ENCODE results near the gene UPK3BL1. TPM values are rescaled to one million over a fixed set of nuclear protein-coding genes. Genes with fewer than 3 reads are reported as not detected.
"Not testable (repeated sequence)": the region's sequence is repeated elsewhere in the genome, so short reads cannot be mapped to it uniquely, and the experiment has no call there.

The UPK3BL1 gene
- total and polyA plus RNA-seq, 2 donors (not counting 1 experiment from before 2014, with no cell fraction given) = 2.3 to 5.4 TPM

DNA sequence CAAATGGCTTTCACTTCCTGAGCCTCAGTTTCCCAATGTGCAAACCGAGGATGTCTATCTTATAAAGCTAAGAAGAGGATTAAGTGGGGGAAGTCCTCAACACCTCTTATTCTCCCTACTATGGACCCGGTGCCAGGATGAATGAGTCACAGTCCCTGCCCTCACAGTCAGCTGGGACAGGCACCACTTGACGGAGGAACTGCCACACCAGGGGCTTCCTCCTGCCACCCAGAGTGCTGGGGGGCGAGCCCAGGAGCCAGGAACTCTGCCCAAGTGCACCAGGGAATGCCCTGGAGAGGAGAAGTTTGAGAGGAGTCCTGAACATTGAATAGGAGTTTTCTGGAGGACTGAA is 28.3 kb downstream of the UPK3BL1 start:
- H3K9me3 ChIP-seq (ENCODE audit: control insufficient read depth, insufficient read depth, low read depth, low read length); H2AFZ ChIP-seq (ENCODE audit: low read length); H3K27me3 ChIP-seq (ENCODE audit: control insufficient read depth, insufficient read depth, low read length); H3K27ac ChIP-seq (ENCODE audit: insufficient read depth, low read length); H3K9ac ChIP-seq (ENCODE audit: insufficient read depth, low read length); H4K20me1 ChIP-seq (ENCODE audit: control insufficient read depth, extremely low read depth, insufficient read depth, low read length); H3K4me2 ChIP-seq (ENCODE audit: extremely low read depth, insufficient read depth, low read length); DNase-seq (ENCODE audit: low read depth in 2 of 2); H3K4me1 ChIP-seq (ENCODE audit: control insufficient read depth, extremely low read depth, insufficient read depth, low read length); H3K4me3 ChIP-seq (replicated peaks in 1 of 4; ENCODE audit: control extremely low read depth in 1 of 4, insufficient read depth in 1 of 4, low read depth in 3 of 4, low read length in 4 of 4); H3K79me2 ChIP-seq (ENCODE audit: control insufficient read depth, insufficient read depth, low read length); H3K36me3 ChIP-seq (ENCODE audit: control insufficient read depth, insufficient read depth, low read length): not testable (repeated sequence)

DNA sequence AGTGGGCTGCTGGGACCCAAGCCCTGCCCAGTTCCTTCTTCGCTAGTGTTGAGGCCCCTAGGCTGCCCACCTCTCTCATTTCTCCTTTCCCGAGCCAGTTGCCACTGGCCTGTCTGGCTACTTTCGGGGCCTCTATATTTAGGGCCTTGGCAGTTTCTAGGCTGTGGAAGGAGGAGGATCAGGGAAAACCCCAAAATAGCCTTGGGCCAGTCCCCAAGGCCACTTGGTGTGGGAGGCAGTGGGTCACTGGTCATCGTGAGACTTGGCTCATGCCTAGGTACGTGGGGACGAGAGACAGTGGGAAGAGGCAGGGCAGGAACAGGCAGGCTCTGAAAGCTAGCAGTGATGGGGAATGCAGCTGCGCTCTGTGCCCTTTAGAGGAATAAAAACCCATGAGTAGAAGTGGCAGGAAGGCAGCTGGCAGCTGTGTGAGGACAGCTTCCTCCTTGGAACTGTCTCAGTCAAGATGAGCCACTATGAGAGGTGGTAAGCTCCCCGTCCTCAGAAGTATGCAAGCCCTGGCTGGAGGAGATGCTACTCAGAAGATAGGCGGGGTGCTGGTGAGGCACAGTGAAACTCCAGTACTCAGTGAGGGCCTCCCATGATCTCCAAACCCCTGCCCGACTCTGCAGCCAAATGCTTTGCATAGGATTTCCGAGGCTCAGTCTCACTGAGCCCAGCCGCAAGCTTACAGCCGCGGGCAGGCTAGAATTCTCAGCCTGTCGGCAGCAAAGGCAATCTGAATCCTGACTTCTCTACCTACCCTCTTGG is 28.8 kb downstream of the UPK3BL1 start:
- not testable (repeated sequence) for H2AFZ ChIP-seq (ENCODE audit: low read length); H3K4me2 ChIP-seq (ENCODE audit: extremely low read depth, insufficient read depth, low read length); H3K79me2 ChIP-seq (ENCODE audit: control insufficient read depth, insufficient read depth, low read length); H3K27ac ChIP-seq (ENCODE audit: insufficient read depth, low read length); DNase-seq (ENCODE audit: low read depth in 2 of 2); H3K36me3 ChIP-seq (ENCODE audit: control insufficient read depth, insufficient read depth, low read length); H4K20me1 ChIP-seq (ENCODE audit: control insufficient read depth, extremely low read depth, insufficient read depth, low read length); H3K27me3 ChIP-seq (ENCODE audit: control insufficient read depth, insufficient read depth, low read length); H3K4me1 ChIP-seq (ENCODE audit: control insufficient read depth, extremely low read depth, insufficient read depth, low read length); H3K9ac ChIP-seq (ENCODE audit: insufficient read depth, low read length); H3K4me3 ChIP-seq (replicated peaks in 1 of 4; ENCODE audit: control extremely low read depth in 1 of 4, insufficient read depth in 1 of 4, low read depth in 3 of 4, low read length in 4 of 4); H3K9me3 ChIP-seq (ENCODE audit: control insufficient read depth, insufficient read depth, low read depth, low read length)

DNA sequence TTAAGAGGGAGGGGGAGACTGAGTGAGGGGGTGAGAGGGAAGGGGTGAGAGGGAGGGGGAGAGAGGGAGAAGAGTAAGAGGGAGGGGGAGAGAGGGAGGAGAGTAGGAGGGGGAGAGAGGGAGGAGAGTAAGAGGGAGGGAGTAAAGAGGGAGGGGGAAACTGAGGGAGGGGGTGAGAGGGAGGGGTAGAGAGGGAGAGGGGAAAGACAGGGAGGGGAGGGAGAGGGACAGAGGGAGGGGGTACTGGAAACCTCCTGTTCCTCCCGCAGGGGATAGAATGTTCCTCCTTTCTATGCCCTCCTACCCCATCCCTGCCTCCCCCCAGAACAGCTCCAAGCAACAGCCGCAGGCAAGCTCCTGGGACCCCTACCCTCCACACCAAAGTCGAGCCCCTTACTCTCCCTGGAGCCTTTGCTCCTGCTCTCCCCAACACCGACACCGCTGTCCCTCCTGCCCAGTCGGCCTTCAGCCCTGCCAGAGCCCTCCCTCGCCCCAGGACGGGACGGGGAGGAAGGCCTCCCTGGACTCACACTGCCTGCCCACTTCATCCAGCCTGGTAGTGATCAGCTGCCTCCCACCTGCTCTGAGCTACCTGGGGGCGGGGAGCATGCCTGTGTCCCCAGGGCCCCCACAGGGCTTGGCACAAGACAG is 30.8 kb downstream of the UPK3BL1 start:
- H2AFZ ChIP-seq (ENCODE audit: low read length); H3K79me2 ChIP-seq (ENCODE audit: control insufficient read depth, insufficient read depth, low read length); H3K9ac ChIP-seq (ENCODE audit: insufficient read depth, low read length); H3K4me2 ChIP-seq (ENCODE audit: extremely low read depth, insufficient read depth, low read length); H3K9me3 ChIP-seq (ENCODE audit: control insufficient read depth, insufficient read depth, low read depth, low read length); H3K27ac ChIP-seq (ENCODE audit: insufficient read depth, low read length); H3K4me1 ChIP-seq (ENCODE audit: control insufficient read depth, extremely low read depth, insufficient read depth, low read length); H3K27me3 ChIP-seq (ENCODE audit: control insufficient read depth, insufficient read depth, low read length); H3K36me3 ChIP-seq (ENCODE audit: control insufficient read depth, insufficient read depth, low read length); H4K20me1 ChIP-seq (ENCODE audit: control insufficient read depth, extremely low read depth, insufficient read depth, low read length): not testable (repeated sequence)
- H3K4me3 ChIP-seq (replicated peaks in 1 of 4; ENCODE audit: control extremely low read depth in 1 of 4, insufficient read depth in 1 of 4, low read depth in 3 of 4, low read length in 4 of 4) = peak overlapping the region in 1 of 4 experiments; percentile 14
- peak; percentile 3 for DNase-seq (ENCODE audit: low read depth in 2 of 2)

DNA sequence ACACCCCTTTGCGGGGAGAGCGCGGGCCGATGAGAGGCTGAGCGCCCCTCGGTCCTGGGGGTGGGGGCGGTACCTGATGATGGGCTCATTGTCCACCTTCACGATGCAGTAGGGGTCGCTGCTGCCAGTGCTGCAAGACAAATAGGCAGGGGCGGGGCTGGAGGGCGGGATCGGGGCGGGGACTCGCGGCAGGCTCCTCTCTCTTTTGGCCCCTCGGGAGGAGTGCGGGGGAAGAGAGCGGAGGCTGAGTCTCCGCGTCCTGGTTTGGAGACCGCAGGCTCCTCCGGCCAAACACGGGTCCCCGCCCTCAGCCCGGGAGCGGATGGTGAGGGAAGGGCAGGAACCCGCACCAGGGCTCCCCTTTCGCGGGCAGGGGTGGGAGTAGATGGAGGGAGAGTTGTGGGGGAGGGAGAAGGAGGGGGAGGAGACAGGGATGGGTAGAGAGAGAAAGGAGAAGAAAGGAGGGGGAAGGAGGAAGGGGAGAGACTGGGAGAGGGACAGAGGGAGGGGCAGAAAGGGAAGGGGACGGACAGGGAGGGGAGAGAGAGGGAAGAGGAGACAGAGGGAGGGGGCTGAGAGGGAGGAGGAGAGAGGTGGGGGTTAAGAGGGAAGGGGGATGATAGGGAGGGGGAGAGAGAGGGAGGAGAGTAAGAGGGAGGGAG is 31.4 kb downstream of the UPK3BL1 start:
- not testable (repeated sequence) for H3K4me2 ChIP-seq (ENCODE audit: extremely low read depth, insufficient read depth, low read length); H3K27me3 ChIP-seq (ENCODE audit: control insufficient read depth, insufficient read depth, low read length); DNase-seq (ENCODE audit: low read depth in 2 of 2); H3K4me1 ChIP-seq (ENCODE audit: control insufficient read depth, extremely low read depth, insufficient read depth, low read length); H3K9me3 ChIP-seq (ENCODE audit: control insufficient read depth, insufficient read depth, low read depth, low read length); H3K79me2 ChIP-seq (ENCODE audit: control insufficient read depth, insufficient read depth, low read length); H3K4me3 ChIP-seq (replicated peaks in 1 of 4; ENCODE audit: control extremely low read depth in 1 of 4, insufficient read depth in 1 of 4, low read depth in 3 of 4, low read length in 4 of 4); H3K27ac ChIP-seq (ENCODE audit: insufficient read depth, low read length); H3K9ac ChIP-seq (ENCODE audit: insufficient read depth, low read length); H2AFZ ChIP-seq (ENCODE audit: low read length); H3K36me3 ChIP-seq (ENCODE audit: control insufficient read depth, insufficient read depth, low read length); H4K20me1 ChIP-seq (ENCODE audit: control insufficient read depth, extremely low read depth, insufficient read depth, low read length)

DNA sequence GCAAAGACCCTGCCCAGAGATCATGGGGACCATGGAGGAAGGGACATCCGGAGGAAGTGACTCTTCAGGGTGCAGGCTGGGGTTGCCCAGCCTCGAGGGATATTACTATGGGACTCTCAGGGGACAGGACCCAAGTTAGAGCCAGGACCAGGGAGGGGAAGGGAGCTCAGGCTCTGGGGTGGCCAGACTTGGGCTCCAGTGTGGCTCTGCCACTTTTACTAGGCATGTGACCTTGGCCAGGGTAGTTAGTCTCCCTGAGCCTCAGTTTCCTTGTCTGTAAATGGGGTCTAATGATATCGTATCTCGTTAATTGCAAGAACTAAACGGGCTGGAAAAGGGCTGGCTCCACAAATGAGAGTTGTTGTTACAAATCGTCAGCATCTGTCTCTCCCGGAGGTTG is 32.1 kb downstream of the UPK3BL1 start:
- not testable (repeated sequence) for H3K79me2 ChIP-seq (ENCODE audit: control insufficient read depth, insufficient read depth, low read length); H3K9me3 ChIP-seq (ENCODE audit: control insufficient read depth, insufficient read depth, low read depth, low read length); H3K4me3 ChIP-seq (replicated peaks in 1 of 4; ENCODE audit: control extremely low read depth in 1 of 4, insufficient read depth in 1 of 4, low read depth in 3 of 4, low read length in 4 of 4); H3K27me3 ChIP-seq (ENCODE audit: control insufficient read depth, insufficient read depth, low read length); H3K4me1 ChIP-seq (ENCODE audit: control insufficient read depth, extremely low read depth, insufficient read depth, low read length); H3K9ac ChIP-seq (ENCODE audit: insufficient read depth, low read length); H3K4me2 ChIP-seq (ENCODE audit: extremely low read depth, insufficient read depth, low read length); H2AFZ ChIP-seq (ENCODE audit: low read length); H3K27ac ChIP-seq (ENCODE audit: insufficient read depth, low read length); H3K36me3 ChIP-seq (ENCODE audit: control insufficient read depth, insufficient read depth, low read length); H4K20me1 ChIP-seq (ENCODE audit: control insufficient read depth, extremely low read depth, insufficient read depth, low read length); DNase-seq (ENCODE audit: low read depth in 2 of 2)

DNA sequence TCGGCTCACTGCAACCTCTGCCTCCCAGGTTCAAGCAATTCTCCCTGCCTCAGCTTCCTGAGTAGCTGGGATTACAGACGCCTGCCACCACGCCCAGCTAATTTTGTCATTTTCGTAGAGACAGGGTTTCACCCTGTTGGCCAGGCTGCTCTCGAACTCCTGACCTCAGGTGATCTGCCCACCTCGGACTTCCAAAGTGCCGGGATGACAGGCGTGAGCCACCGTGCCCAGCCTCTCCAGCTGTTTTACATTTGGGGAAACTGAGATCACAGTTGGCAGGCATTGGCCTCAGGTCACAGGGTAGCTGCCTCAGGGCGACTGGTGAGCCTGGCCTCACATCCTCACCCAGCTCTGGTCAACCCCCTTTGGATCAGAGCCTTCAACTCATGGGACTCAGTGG is 32.9 kb downstream of the UPK3BL1 start:
- not testable (repeated sequence) for DNase-seq (ENCODE audit: low read depth in 2 of 2); H3K9me3 ChIP-seq (ENCODE audit: control insufficient read depth, insufficient read depth, low read depth, low read length); H3K9ac ChIP-seq (ENCODE audit: insufficient read depth, low read length); H3K36me3 ChIP-seq (ENCODE audit: control insufficient read depth, insufficient read depth, low read length); H3K4me3 ChIP-seq (replicated peaks in 1 of 4; ENCODE audit: control extremely low read depth in 1 of 4, insufficient read depth in 1 of 4, low read depth in 3 of 4, low read length in 4 of 4); H4K20me1 ChIP-seq (ENCODE audit: control insufficient read depth, extremely low read depth, insufficient read depth, low read length); H3K4me2 ChIP-seq (ENCODE audit: extremely low read depth, insufficient read depth, low read length); H3K27me3 ChIP-seq (ENCODE audit: control insufficient read depth, insufficient read depth, low read length); H3K27ac ChIP-seq (ENCODE audit: insufficient read depth, low read length); H3K4me1 ChIP-seq (ENCODE audit: control insufficient read depth, extremely low read depth, insufficient read depth, low read length); H3K79me2 ChIP-seq (ENCODE audit: control insufficient read depth, insufficient read depth, low read length); H2AFZ ChIP-seq (ENCODE audit: low read length)

All from fibroblast of lung (primary cell).